NCI-H526 (cell line): ENCODE results near the gene SLCO2B1.
A peak's percentile ranks its signal among the peaks of the same experiment; 100 is the strongest.

Source experiments
- DNase-seq, 2 experiments: peaks; one replicate each; lab custom pipeline; 2025; lab: John Stamatoyannopoulos, UW

The SLCO2B1 gene

DNA sequence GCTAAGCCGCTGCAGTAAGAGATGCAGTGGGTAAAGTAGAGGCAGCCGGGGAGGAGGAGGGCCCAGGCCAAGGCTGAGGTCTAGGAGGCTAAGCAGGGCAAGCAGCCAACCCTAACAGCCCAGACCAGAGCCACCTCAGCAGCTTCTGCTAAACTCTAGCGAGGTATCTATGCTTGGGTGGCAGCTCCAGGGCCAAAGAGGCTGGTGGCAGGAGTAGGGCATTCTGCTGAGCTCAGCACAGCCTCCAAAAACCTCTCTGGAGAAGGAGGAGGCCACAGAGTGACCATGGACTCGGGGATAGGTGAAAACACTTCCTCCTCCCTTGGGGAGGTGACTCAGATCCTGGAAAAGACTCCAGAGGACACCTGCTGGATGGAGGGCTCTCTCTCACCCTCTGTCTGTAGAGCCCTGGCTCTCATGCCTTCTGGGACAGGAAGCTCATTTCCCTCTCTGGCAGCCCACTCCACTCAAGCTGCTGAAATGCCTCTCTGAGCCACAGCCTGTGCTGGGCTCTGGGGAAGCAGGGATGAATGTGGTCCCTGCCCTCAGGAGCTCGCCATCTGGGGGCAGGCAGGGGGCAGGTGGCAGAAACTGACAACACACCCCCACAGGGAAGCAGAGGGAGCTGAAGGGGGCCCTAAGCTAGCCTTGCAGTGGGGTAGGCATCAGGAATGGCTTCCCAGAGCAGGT lies 73.2 kb downstream of the SLCO2B1 start:
- peak in 1 of 2 experiments; percentile 23 for DNase-seq

DNA sequence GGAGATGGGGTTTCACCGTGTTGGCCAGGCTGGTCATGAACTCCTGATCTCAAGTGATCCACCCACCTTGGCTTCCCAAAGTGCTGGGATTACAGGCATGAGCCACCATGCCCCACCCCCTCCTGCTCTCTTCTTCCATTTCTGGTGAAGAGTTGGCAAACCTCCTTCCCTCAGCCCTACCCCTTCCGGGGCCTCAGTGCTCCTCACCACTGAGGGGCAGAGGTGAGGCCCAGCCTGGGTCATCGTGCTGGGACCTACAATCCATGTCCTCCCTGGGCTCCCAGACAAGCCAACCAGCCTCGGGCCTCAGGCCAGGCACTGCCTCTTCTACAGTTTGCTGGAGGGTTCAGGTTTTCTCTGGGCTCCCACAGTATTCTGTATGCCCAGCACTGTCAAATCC lies 74.9 kb downstream of the SLCO2B1 start:
- DNase-seq, result no peak

DNA sequence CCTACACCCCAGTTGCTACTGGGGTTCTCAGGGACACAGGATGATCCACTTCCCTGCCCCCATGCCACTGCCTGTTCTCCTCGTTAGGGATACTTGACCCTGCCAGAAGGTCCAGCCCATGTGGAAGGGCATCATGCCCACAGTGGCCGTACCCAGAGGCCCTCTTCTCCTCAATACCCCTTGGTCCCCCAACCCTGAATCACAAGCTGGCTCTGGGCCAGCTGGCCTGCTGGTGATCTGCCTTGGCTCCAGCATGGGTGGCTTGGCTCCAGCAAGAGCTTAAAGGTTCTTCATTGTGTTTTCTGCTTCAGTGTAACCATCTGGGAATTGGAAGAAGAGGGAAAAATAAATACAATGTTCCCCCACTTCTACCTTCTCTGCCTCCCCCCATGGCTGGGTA lies 78.6 kb downstream of the SLCO2B1 start:
- no peak for DNase-seq

- DNase-seq, result no peak
Observed at GRCh38 chr11:75230621-75231020, 79.7 kb downstream of the SLCO2B1 start.

- DNase-seq, result no peak
Observed at GRCh38 chr11:75233754-75234172, 82.9 kb downstream of the SLCO2B1 start.

DNA sequence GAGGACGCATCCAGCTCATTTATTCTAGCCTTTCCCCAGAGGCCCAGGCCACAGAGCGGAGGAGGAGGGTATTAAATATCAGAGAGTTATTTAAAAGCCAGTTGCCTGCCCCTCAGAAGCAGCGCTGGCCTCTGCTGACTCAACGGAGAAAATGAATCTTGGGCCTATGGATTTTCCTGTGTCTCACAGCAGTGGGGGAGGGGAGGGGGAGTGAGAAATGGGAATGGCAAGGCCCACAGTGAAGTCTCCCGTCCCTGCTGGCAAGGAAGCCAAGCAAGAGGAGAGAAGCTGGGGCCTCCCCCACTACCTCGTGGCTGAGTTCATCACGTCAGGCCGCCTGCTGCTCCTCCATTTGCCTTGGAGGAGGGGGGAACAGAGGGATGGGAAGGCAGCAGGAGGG lies 85.2 kb downstream of the SLCO2B1 start:
- no peak for DNase-seq

- no peak for DNase-seq
Observed at GRCh38 chr11:75237050-75237449, 86.1 kb downstream of the SLCO2B1 start.

DNA sequence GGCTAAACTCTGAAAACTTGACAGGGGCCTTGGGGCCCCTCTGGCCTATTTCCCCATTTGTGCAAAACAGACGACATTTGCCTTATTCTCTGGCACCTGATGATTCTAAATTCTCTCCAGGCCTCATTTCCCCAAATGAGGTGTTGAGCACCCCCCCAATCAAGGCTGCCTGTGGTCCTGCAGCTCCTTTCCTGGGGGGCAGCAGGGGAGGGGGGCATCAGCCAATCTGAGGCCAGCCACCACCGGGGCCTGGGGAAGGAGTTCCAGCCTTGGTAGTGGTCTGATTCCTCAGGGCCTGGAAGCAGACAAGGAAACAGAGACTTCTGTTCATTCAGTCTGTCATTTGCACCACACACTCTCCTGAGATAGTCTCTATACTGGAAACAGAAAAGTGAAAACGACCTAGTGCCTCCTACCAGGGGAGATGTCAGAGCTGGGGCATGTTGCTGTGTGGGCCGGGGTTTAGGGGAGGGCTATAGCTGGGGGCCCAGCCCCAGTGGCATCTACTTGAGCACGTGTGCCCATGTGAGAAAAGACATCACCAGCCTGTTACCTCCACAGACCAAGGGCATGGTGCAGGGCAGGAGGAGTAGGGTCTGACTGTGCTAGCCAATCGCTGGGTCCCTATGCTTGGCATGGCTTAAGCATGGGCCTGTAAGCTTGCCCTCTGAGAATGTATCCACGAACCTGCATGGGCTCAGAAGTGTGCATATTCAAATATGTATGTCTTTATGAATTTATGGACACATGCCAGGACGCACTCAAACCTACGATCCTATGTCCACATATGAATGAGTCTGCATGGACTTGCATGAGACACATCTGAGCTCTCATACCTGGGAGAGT lies 87.9 kb downstream of the SLCO2B1 start:
- peak; percentile 44 to 68 for DNase-seq

DNA sequence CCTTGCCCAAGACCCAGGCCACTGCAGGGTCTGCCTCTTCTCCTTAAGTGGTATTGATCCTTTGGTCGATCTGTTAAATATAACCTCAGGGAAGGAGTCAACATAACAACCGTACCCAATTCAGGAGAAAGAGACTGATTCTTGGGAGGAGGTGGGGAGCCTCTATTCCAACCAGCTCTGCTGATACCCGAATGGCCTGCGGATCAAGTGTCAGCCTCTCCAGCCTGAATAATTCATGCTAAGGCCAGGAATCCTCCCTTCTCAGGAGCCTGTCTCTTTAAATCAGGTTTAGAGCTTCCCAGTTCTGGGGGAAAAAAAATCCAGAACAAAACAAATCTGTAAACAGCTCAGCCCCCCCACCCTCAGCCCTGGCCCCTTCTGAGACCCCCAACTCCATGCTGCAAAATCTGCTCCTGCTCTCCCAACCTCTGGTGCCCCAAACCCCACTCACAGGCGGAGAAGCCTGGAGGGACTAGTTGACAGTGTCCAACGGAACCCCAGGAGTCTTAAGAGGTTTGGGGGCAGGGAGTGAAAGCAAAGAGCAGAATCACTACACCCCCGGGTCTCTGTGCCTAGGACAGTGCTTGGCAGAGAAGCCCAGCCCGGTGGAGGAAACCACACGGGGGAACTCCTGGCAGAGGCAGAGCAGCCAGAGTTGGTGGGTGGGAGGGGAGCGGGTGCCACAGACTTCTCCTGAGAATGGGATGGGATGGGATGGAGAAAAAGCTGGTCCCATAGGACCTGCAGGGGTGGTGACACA lies 88.8 kb downstream of the SLCO2B1 start:
- DNase-seq, result peak in 1 of 2 experiments; percentile 29

DNA sequence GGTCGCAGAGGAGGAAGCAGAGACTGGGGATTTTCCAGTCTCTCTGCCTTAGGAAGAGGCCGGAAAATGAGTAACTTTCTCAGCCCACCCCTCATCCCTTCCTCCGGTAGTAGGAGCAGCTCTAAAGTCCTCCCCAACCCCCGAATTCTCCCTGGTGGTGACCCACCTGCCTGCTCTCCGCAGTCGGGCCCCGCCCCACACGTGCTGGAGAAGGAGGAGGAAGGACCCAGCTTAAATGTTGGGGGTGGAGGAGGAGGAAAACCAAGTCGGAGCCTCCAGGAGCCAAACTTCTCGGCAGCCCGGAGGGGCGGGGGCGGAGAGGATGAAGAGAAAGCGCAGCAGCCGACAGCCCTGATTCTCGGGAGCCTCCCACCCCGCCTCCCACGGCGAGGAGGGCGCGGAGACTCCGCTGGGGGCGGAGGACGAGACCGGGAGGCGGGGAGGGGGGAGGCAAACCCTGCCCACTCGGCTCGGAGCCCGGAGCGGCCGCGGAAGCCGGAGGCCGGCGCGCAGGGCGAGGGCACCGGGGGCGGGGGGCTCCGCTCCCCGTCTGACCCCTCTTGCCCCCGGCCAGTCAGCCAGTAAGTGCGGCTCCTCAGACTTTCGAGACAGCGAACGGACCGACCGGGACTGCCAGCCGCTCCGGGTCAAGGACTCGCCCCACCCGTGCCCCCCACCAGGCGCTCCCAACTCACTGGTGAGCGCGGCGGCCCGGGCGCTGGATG lies 89.6 kb downstream of the SLCO2B1 start, which contains the start of gene TPBGL:
Gene TPBGL, plus strand, starts transcription at position 464 of the 725 bp plus-strand sequence. CDS start 276 bp downstream, outside the sequence.
- peak in 1 of 2 experiments; percentile 43 for DNase-seq

GRCh38 chr11:75241036-75241905 lies 90.4 kb downstream of the SLCO2B1 start:
- peak; percentile 19 to 92 for DNase-seq

GRCh38 chr11:75241906-75242644 lies 91.2 kb downstream of the SLCO2B1 start:
- DNase-seq, result no peak

GRCh38 chr11:75242722-75243600 lies 92.1 kb downstream of the SLCO2B1 start:
- DNase-seq, result no peak

GRCh38 chr11:75244052-75244814 lies 93.3 kb downstream of the SLCO2B1 start:
- DNase-seq, result no peak

- peak in 1 of 2 experiments; percentile 31 for DNase-seq
Observed at GRCh38 chr11:75245356-75246005, 94.6 kb downstream of the SLCO2B1 start.

DNA sequence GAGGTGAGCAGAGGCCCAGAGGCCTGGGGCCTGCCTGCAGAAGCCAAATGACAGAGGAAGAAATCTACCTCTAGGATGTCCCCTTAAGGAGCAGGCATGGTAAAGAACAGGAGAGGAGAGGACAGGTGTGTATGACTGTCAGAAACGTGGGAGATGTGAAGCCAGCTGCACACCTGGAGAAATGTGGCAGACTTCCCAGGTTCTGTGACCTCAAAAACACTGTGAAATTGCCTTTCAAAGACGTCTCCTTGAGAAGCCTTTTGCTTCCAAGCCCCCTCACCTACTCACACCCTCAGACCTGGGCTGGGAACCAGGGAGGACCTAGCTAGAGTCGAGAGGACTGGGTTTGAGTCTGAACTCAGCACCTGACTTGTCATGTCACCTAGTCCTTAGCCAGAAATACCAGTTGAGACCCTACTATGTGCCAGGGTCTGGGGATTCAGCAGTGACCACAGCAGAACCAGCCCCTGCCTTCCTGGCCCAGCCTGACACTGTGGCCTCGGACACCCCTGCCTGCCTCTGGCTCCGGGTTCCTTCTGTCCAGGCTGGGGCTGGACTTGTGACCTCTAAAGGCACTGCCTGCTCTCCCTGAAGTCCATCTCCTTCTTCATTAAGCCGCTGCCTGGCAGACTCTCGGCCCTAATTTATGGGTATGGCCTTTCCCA lies 95.2 kb downstream of the SLCO2B1 start:
- no peak for DNase-seq
